ENCODE data around the gene PTGS2.

Gene PTGS2

DNA sequence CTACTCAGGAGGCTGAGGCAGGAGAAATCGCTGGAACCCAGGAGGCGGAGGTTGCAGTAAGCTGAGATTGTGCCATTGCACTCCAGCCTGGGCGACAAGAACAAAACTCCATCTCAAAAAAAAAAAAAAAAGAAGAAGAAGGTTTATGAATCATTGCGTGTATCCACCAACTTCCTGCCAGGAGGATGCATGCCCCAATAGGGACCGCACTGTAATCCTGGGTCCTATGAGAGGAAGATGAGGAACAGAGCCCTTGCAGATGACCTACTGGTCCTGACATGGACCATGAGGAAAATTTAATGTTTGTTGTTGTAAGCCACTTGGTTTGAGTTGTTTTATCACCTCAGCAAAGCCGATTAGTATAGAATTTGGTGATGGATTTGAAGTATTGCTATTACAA is 56.7 kb downstream of the PTGS2 start:
- POLR2A ChIA-PET = no interaction called here
- Histone ChIP-seq H3K36me3 (ENCODE audit: control insufficient read depth in 2 of 2, insufficient read depth in 1 of 2, low read length in 2 of 2) (no peaks in the 10 kb centered on the region), H3K27ac (ENCODE audit: extremely low read depth, low read depth, low read length) (no peak overlapping the region), H3K4me3 (ENCODE audit: low read depth, low read length) (no peak overlapping the region), H3K4me1 (ENCODE audit: control insufficient read depth, insufficient read depth, low read length) (no peaks in the 10 kb centered on the region), H3K9me3 (ENCODE audit: control insufficient read depth, insufficient read depth, low read depth, low read length) (no peaks in the 10 kb centered on the region)
- CTCF ChIA-PET = no interaction called here
- no peak for TF ChIP-seq ZNF114 (tag by site-specific recombination; IDR thresholded peaks at IDR 0.05)
- no peak for TF ChIP-seq ZNF10 (tag by site-specific recombination; IDR thresholded peaks at IDR 0.05)
- TF ChIP-seq ZNF324 (tag by site-specific recombination; IDR thresholded peaks at IDR 0.05) = no peak
- TF ChIP-seq ZNF398 (tag by site-specific recombination; IDR thresholded peaks at IDR 0.05) = no peak
- no peak for TF ChIP-seq RBAK (tag by site-specific recombination; IDR thresholded peaks at IDR 0.05)
- no peak for TF ChIP-seq ZNF202 (tag by site-specific recombination; IDR thresholded peaks at IDR 0.05; ENCODE audit: borderline replicate concordance)
- TF ChIP-seq PRDM2 (tag by site-specific recombination; IDR thresholded peaks at IDR 0.05; ENCODE audit: borderline replicate concordance) = no peak
- TF ChIP-seq, protein P1, sequence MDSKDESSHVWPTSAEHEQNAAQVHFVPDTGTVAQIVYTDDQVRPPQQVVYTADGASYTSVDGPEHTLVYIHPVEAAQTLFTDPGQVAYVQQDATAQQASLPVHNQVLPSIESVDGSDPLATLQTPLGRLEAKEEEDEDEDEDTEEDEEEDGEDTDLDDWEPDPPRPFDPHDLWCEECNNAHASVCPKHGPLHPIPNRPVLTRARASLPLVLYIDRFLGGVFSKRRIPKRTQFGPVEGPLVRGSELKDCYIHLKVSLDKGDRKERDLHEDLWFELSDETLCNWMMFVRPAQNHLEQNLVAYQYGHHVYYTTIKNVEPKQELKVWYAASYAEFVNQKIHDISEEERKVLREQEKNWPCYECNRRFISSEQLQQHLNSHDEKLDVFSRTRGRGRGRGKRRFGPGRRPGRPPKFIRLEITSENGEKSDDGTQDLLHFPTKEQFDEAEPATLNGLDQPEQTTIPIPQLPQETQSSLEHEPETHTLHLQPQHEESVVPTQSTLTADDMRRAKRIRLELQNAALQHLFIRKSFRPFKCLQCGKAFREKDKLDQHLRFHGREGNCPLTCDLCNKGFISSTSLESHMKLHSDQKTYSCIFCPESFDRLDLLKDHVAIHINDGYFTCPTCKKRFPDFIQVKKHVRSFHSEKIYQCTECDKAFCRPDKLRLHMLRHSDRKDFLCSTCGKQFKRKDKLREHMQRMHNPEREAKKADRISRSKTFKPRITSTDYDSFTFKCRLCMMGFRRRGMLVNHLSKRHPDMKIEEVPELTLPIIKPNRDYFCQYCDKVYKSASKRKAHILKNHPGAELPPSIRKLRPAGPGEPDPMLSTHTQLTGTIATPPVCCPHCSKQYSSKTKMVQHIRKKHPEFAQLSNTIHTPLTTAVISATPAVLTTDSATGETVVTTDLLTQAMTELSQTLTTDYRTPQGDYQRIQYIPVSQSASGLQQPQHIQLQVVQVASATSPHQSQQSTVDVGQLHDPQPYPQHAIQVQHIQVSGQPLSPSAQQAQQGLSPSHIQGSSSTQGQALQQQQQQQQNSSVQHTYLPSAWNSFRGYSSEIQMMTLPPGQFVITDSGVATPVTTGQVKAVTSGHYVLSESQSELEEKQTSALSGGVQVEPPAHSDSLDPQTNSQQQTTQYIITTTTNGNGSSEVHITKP (tag by site-specific recombination; IDR thresholded peaks at IDR 0.05) = no peak
- TF ChIP-seq WT1 (tag by site-specific recombination; IDR thresholded peaks at IDR 0.05) = no peak
- no peak for TF ChIP-seq HOXC10 (CRISPR knock-in tag; IDR thresholded peaks at IDR 0.05)
